WERI-Rb-1 (cell line): ENCODE results near the gene SRSF5.

Experiments used
- DNase-seq: peaks from one replicate; pipeline ENCODE4 v3.0.0-alpha.2; 2020
- H3K27ac ChIP-seq: fragments of 250-450 bp; sonication (Bioruptor Pico); 2 replicates; pipeline ENCODE4 v1.5.1; 2020; ENCODE audit warnings: mild to moderate bottlenecking, moderate library complexity
- H3K27me3 ChIP-seq: fragments of 250-450 bp; sonication (Bioruptor Pico); 2 replicates; pipeline ENCODE4 v1.5.1; 2021; ENCODE audit warnings: mild to moderate bottlenecking, low read depth, moderate library complexity; ENCODE audit not compliant: insufficient read depth, severe bottlenecking
- H3K36me3 ChIP-seq: fragments of 250-450 bp; sonication (Bioruptor Pico); 2 replicates; pipeline ENCODE4 v1.5.1; 2020; ENCODE audit warnings: mild to moderate bottlenecking, moderate library complexity
- H3K4me3 ChIP-seq: 2 replicates; pipeline ENCODE4 v1.5.1; 2011; ENCODE audit warnings: low read depth, mild to moderate bottlenecking, control low read depth, low read length
- H3K9me3 ChIP-seq: fragments of 250-450 bp; sonication (Bioruptor Pico); 2 replicates; pipeline ENCODE4 v1.5.1; 2021; ENCODE audit warnings: mild to moderate bottlenecking, moderate library complexity; ENCODE audit not compliant: severe bottlenecking
- TF ChIP-seq, protein P1 (sequence below): IDR thresholded peaks from 2 replicates; pipeline ENCODE4 v1.5.1; 2011; ENCODE audit warnings: low read depth, mild to moderate bottlenecking, control low read depth, inconsistent platforms, low read length

SRSF5 gene

DNA sequence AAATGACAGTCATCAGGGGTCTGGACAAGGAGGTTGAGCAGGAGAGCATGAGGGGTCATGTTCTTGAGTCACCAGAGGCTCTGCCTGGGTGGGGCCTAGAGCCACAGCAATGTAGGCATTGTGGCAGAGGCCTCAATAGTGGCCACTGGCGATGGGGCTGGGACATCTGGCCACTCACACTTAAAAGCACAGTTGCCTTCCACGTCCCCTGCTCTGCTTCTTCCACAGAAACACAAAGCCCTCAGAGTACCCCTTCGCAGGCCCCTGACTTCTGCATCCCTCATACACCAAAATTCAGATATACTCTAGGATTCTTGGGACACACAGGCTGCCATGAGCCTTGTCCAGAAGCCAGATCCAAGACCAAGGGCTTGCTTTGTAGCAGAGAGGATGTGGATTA is 27.8 kb downstream of the SRSF5 start:
- DNase-seq = no peak
- TF ChIP-seq, protein P1, sequence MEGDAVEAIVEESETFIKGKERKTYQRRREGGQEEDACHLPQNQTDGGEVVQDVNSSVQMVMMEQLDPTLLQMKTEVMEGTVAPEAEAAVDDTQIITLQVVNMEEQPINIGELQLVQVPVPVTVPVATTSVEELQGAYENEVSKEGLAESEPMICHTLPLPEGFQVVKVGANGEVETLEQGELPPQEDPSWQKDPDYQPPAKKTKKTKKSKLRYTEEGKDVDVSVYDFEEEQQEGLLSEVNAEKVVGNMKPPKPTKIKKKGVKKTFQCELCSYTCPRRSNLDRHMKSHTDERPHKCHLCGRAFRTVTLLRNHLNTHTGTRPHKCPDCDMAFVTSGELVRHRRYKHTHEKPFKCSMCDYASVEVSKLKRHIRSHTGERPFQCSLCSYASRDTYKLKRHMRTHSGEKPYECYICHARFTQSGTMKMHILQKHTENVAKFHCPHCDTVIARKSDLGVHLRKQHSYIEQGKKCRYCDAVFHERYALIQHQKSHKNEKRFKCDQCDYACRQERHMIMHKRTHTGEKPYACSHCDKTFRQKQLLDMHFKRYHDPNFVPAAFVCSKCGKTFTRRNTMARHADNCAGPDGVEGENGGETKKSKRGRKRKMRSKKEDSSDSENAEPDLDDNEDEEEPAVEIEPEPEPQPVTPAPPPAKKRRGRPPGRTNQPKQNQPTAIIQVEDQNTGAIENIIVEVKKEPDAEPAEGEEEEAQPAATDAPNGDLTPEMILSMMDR = no peak
- Histone ChIP-seq H3K9me3 (no peaks in the 10 kb centered on the region), H3K4me3 (no peak overlapping the region), H3K27me3 (no peaks in the 10 kb centered on the region), H3K27ac (no peak overlapping the region), H3K36me3 (no peaks in the 10 kb centered on the region)

DNA sequence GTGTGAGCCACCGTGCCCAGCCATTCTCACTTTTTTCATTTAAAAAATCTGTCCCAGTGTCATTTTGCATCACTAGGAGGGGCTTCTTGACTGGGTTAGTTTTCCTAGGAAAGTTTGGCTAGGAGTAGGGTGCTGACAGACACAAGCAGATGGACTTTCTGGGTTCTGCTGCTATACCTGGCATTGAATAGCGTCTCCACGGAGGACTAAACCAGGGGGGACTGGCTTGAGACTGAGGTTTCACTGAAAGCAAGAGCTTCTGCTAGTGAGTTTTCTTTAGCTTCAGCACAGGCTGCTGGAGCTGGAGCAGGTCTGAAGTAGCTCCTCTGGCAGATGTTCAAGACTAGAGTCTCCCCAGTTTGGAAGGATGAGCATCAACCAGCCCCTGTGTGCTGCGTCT is 28.7 kb downstream of the SRSF5 start:
- Histone ChIP-seq H3K9me3 (no peaks in the 10 kb centered on the region), H3K27ac (no peak overlapping the region), H3K36me3 (no peaks in the 10 kb centered on the region), H3K4me3 (no peak overlapping the region), H3K27me3 (no peaks in the 10 kb centered on the region)
- TF ChIP-seq, protein P1 = no peak
- no peak for DNase-seq

DNA sequence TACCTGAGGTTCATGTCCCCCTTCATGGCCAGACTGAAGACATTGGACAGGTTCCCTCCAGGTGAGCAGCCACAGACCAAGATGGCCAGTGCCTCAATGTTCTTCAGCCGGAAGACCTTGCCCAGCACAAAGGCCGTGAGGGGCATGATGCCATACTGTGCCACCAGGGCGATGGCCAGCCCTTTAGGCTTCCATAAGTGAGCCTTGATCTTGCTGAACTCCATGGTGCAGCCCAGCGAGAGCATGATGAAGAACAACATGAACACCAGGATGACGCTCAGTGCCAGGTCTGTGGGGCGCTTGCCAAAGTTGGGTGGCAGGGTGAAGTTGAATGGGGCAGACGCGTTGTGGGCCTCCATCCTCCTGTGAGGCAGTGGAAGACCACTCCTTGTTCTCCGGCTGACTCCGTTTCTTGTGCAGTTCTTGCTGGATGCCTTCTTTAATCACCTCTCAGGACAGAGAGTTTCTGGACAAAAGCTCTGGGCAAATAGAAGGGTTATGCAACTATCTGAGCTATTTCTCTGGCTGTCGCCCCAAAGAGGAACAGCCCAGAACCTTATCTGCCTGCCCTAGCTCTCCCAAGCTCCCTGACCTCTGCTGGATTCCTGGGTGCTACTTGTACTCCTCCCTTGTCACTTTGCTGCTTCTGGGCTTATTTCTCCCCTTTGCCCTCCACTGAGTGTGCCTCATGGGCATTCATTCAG is 30.0 kb downstream of the SRSF5 start, which contains the start of gene SLC10A1:
Gene SLC10A1 (minus strand): TSS at position 445 of the 704 bp plus-strand sequence. CDS start 86 bp downstream, at position 359.
- Histone ChIP-seq H3K36me3 (no peaks in the 10 kb centered on the region), H3K9me3 (no peaks in the 10 kb centered on the region), H3K27ac (no peak within 1 kb of the TSS), H3K27me3 (no peaks in the 10 kb centered on the region), H3K4me3 (no peak within 1 kb of the TSS)
- DNase-seq = no peak
- TF ChIP-seq, protein P1 = no peak

DNA sequence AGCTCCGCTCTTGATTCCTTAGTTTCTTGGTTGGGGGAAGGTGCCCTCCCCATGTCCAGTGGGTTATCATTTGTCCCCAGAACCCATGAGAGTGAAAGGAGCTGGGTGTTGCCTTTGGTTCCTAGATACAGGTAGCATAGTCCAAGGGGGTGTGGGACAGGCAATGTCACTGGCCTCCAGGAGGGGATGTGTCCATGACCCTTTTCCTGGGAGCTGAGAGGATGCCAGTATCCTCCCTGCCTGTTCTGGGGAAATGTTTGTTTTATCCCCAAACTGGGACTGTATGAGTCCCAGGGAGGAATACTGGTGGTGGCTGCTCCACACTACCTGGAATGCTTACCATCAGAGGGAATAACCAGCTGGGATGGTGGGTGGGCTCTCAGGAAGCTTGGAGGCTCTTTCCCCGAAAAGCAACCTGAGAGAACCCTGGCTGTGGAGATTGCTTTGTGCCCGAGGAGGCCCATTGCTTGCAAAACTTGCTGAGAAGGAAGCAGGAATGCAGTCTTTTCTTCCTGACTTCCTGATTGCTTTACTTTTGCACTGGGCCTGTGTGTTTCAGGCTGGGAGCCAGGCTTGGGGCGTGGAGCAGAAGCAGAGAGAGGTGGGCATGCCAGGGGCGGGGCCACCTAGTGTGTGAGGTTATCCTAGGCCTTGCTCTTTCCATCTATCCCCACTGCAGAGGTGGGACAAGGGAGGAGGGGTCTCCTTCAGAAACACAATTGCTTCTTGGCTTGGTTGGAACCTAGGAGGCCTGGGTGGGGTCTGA is 30.8 kb downstream of the SRSF5 start:
- Histone ChIP-seq H3K27ac (no peak overlapping the region), H3K36me3 (no peaks in the 10 kb centered on the region), H3K27me3 (no peaks in the 10 kb centered on the region), H3K4me3 (no peak overlapping the region), H3K9me3 (no peaks in the 10 kb centered on the region)
- no peak for DNase-seq
- TF ChIP-seq, protein P1 = no peak

DNA sequence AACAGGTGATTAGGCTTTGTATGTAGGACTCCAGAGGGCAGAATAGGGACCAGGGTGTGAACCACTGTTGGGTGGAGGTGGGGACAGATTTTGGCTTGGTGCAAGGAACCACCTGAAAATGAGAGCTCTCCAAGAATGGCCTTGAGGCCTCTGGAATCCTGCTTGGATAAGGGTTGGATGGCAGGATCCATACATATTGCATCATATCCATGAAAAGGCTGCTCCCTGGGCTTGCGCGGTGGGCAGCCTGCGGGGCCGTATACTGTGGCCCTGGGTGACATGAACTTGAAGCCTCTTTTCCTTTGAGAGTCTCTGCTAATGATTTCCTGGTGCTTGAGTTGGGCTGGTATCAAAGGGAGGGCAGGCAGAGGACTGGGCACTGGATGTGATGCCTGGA is 31.4 kb downstream of the SRSF5 start:
- TF ChIP-seq, protein P1 = no peak
- Histone ChIP-seq H3K27ac (no peak overlapping the region), H3K27me3 (no peaks in the 10 kb centered on the region)

More for the DNA sequence above, 31.4 kb downstream of the SRSF5 start:
- Histone ChIP-seq H3K9me3 (no peaks in the 10 kb centered on the region), H3K4me3 (no peak overlapping the region), H3K36me3 (no peaks in the 10 kb centered on the region)
- DNase-seq = no peak
